ENCODE measurements around the gene TTC34.
"Not testable (repeated sequence)": the region's sequence is repeated elsewhere in the genome, so short reads cannot be mapped to it uniquely, and the experiment has no call there.

TTC34 gene

GRCh38 chr1:2754597-2754996 is 46.9 kb downstream of the TTC34 start:
- not testable (repeated sequence) for DNase-seq

GRCh38 chr1:2752503-2752902 is 49.0 kb downstream of the TTC34 start:
- DNase-seq = not testable (repeated sequence)

- not testable (repeated sequence) for DNase-seq
Measured at GRCh38 chr1:2751866-2752265, 49.6 kb downstream of the TTC34 start.

GRCh38 chr1:2750766-2751730 is 50.4 kb downstream of the TTC34 start:
- not testable (repeated sequence) for DNase-seq

GRCh38 chr1:2750041-2750680 is 51.3 kb downstream of the TTC34 start:
- DNase-seq = not testable (repeated sequence)

- not testable (repeated sequence) for DNase-seq
Measured at GRCh38 chr1:2748626-2749025, 52.9 kb downstream of the TTC34 start.

- DNase-seq = not testable (repeated sequence)
Measured at GRCh38 chr1:2694796-2695195, 106.7 kb downstream of the TTC34 start.

- DNase-seq = not testable (repeated sequence)
Measured at GRCh38 chr1:2690180-2690579, 111.3 kb downstream of the TTC34 start.

- not testable (repeated sequence) for DNase-seq
Measured at GRCh38 chr1:2688336-2688665, 113.2 kb downstream of the TTC34 start.

GRCh38 chr1:2687638-2688335 is 113.7 kb downstream of the TTC34 start:
- DNase-seq = not testable (repeated sequence)

GRCh38 chr1:2687174-2687591 is 114.3 kb downstream of the TTC34 start:
- not testable (repeated sequence) for DNase-seq

- not testable (repeated sequence) for DNase-seq
Measured at GRCh38 chr1:2686091-2686863, 115.2 kb downstream of the TTC34 start.

GRCh38 chr1:2685671-2686070 is 115.8 kb downstream of the TTC34 start:
- not testable (repeated sequence) for DNase-seq

GRCh38 chr1:2684878-2685277 is 116.6 kb downstream of the TTC34 start:
- DNase-seq = not testable (repeated sequence)

- not testable (repeated sequence) for DNase-seq
Measured at GRCh38 chr1:2684000-2684399, 117.5 kb downstream of the TTC34 start.

- not testable (repeated sequence) for DNase-seq
Measured at GRCh38 chr1:2683321-2683741, 118.2 kb downstream of the TTC34 start.

- DNase-seq = not testable (repeated sequence)
Measured at GRCh38 chr1:2682879-2683278, 118.6 kb downstream of the TTC34 start.

GRCh38 chr1:2676726-2677125 is 124.8 kb downstream of the TTC34 start:
- DNase-seq = not testable (repeated sequence)

- not testable (repeated sequence) for DNase-seq
Measured at GRCh38 chr1:2671656-2672055, 129.8 kb downstream of the TTC34 start.

- not testable (repeated sequence) for DNase-seq
Measured at GRCh38 chr1:2659806-2660205, 141.7 kb downstream of the TTC34 start.

- not testable (repeated sequence) for DNase-seq
Measured at GRCh38 chr1:2657909-2658308, 143.6 kb downstream of the TTC34 start.

- not testable (repeated sequence) for DNase-seq
Measured at GRCh38 chr1:2657124-2657523, 144.4 kb downstream of the TTC34 start.
